SU-DHL-6 (cell line): ENCODE data around the gene PLXNA2.

Experiments used
- EZH2phosphoT487 ChIP-seq: fragments of 200-600 bp; sonication (generic), shearing (Covaris generic); conservative IDR thresholded peaks from 2 replicates; pipeline ENCODE4 v1.6.1; 2018; ENCODE audit warnings: mild to moderate bottlenecking, antibody characterized with exemption, low read length, moderate library complexity, mixed read lengths
- TF ChIP-seq, protein P1 (sequence below): fragments of 200-600 bp; sonication (generic); IDR thresholded peaks from one replicate; pipeline ENCODE4 v1.5.1; 2017; ENCODE audit warnings: antibody characterized with exemption, mild to moderate bottlenecking, low read length, moderate library complexity; ENCODE audit not compliant: insufficient read depth, poor library complexity, severe bottlenecking

DNA sequence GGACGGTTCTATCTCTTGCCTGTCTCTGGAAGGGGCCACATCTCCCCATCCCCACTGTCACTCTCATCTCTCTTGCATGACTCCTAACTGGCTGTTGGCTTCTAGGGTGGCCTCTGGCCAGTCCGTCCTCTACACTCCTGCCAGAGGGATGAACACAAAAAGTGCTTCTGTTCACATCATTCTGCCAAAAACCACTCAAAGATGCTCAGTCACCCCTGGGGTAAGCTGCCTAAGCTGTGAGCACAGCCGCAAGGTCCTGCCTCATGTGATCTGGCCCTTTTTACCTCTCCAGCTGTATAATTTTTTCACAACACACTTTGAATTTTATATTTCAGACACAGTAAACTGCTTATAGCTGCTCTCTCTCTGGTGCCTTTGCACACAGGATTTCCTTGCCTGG lies 235.7 kb downstream of the PLXNA2 start:
- TF ChIP-seq, protein P1, sequence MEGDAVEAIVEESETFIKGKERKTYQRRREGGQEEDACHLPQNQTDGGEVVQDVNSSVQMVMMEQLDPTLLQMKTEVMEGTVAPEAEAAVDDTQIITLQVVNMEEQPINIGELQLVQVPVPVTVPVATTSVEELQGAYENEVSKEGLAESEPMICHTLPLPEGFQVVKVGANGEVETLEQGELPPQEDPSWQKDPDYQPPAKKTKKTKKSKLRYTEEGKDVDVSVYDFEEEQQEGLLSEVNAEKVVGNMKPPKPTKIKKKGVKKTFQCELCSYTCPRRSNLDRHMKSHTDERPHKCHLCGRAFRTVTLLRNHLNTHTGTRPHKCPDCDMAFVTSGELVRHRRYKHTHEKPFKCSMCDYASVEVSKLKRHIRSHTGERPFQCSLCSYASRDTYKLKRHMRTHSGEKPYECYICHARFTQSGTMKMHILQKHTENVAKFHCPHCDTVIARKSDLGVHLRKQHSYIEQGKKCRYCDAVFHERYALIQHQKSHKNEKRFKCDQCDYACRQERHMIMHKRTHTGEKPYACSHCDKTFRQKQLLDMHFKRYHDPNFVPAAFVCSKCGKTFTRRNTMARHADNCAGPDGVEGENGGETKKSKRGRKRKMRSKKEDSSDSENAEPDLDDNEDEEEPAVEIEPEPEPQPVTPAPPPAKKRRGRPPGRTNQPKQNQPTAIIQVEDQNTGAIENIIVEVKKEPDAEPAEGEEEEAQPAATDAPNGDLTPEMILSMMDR = no peak
- no peak for TF ChIP-seq EZH2phosphoT487
